SH-SY5Y (cell line): Measurements from ENCODE around the gene INSYN1.

Source experiments
- GATA2 ChIP-seq: IDR thresholded peaks from 2 replicates; pipeline ENCODE4 v1.6.1; 2011; ENCODE audit warnings: mild to moderate bottlenecking, low read depth, low read length
- GATA3 ChIP-seq: IDR thresholded peaks from 2 replicates; pipeline ENCODE4 v1.6.1; 2011; ENCODE audit warnings: low read depth, mild to moderate bottlenecking, low read length, moderate library complexity

DNA sequence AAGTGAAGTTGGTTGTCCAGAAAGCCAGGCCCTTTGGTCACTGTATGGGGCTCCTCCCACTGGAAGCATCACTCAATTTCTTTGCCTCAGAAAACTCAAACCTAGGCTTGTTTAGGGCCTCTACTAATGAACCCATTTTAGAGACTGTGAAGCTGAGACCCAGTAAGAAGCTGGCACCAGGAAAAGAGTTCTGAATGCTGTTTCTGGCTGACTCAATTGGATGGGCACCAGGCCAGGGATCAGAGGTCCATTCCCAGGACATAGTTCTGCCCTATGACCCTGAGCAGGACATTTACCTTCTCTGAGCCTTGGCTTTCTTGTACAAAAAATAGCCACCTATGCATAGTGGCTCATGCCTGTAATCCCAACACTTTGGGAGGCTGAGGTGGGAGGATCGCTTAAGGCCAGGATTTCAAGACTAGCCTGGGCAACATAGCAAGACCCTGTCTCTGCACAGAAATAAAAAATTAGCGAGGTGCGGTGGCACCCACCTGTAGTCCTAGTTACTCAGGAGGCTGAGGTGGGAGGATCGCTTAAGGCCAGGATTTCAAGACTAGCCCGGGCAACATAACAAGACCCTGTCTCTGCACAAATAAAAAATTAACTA, 38.4 kb downstream of the INSYN1 start:
- TF ChIP-seq GATA2 (no peak), GATA3 (no peak)
